Measurements from ENCODE around the gene GALNT9.
"Not testable (repeated sequence)": the region's sequence is repeated elsewhere in the genome, so short reads cannot be mapped to it uniquely, and the experiment has no call there.

Gene GALNT9

GRCh38 chr12:132329036-132329719 is at the start of gene GALNT9:
TSS of gene GALNT9 (minus strand) at chr12:132329589. CDS start at chr12:132329203, 386 bp downstream.
- H3K4me1 Mint-ChIP-seq: peaks cover 34% of the 10 kb centered on the region
- no peak for TF ChIP-seq CTCF (IDR thresholded peaks at IDR 0.05)
- H3K27ac Mint-ChIP-seq: no peak within 1 kb of the TSS
- H3K9me3 Mint-ChIP-seq: peaks cover 8% of the 10 kb centered on the region
- peak; percentile 90 for DNase-seq
- peak within 1 kb of the TSS; percentile 61 for H3K4me3 Mint-ChIP-seq
- H3K27me3 Mint-ChIP-seq (ENCODE audit: low read depth, poor library complexity): peaks cover 87% of the 10 kb centered on the region
- no peaks in the 10 kb centered on the region for H3K36me3 Mint-ChIP-seq (ENCODE audit: low read depth)

- H3K27ac Mint-ChIP-seq; H3K4me3 Mint-ChIP-seq; H3K27me3 Mint-ChIP-seq (ENCODE audit: low read depth, poor library complexity); H3K9me3 Mint-ChIP-seq; H3K36me3 Mint-ChIP-seq (ENCODE audit: low read depth); H3K4me1 Mint-ChIP-seq; DNase-seq: not testable (repeated sequence)
These were observed 49.7 kb upstream of the GALNT9 start for GRCh38 chr12:132379057-132379456.

- no peak for TF ChIP-seq CTCF (IDR thresholded peaks at IDR 0.05)
- H3K4me1 Mint-ChIP-seq: peaks cover 11% of the 10 kb centered on the region
- H3K9me3 Mint-ChIP-seq: peaks cover 11% of the 10 kb centered on the region
- DNase-seq: no peak
- no peaks in the 10 kb centered on the region for H3K36me3 Mint-ChIP-seq (ENCODE audit: low read depth)
- H3K27ac Mint-ChIP-seq: peak overlapping the region; percentile 58
- no peak overlapping the region for H3K4me3 Mint-ChIP-seq
- H3K27me3 Mint-ChIP-seq (ENCODE audit: low read depth, poor library complexity): peaks cover 29% of the 10 kb centered on the region
These were observed 47.8 kb upstream of the GALNT9 start for GRCh38 chr12:132377147-132377546.

GRCh38 chr12:132376464-132376830 is 47.1 kb upstream of the GALNT9 start:
- Mint-ChIP-seq H3K27ac (no peak overlapping the region), H3K4me3 (no peak overlapping the region), H3K4me1 (peaks cover 11% of the 10 kb centered on the region), H3K36me3 (ENCODE audit: low read depth) (no peaks in the 10 kb centered on the region), H3K27me3 (ENCODE audit: low read depth, poor library complexity) (peaks cover 35% of the 10 kb centered on the region), H3K9me3 (peaks cover 16% of the 10 kb centered on the region)
- no peak for DNase-seq
- TF ChIP-seq CTCF (IDR thresholded peaks at IDR 0.05): no peak

- no peak for TF ChIP-seq CTCF (IDR thresholded peaks at IDR 0.05)
- Mint-ChIP-seq H3K4me3 (no peak overlapping the region), H3K27ac (no peak overlapping the region), H3K27me3 (ENCODE audit: low read depth, poor library complexity) (peaks cover 40% of the 10 kb centered on the region), H3K9me3 (peaks cover 21% of the 10 kb centered on the region), H3K36me3 (ENCODE audit: low read depth) (no peaks in the 10 kb centered on the region), H3K4me1 (peaks cover 11% of the 10 kb centered on the region)
- DNase-seq: no peak
These were observed 46.5 kb upstream of the GALNT9 start for GRCh38 chr12:132375747-132376463.

- no peak for DNase-seq
- H3K27ac Mint-ChIP-seq: no peak overlapping the region
- no peaks in the 10 kb centered on the region for H3K36me3 Mint-ChIP-seq (ENCODE audit: low read depth)
- H3K4me3 Mint-ChIP-seq: no peak overlapping the region
- H3K4me1 Mint-ChIP-seq: peaks cover 11% of the 10 kb centered on the region
- H3K9me3 Mint-ChIP-seq: peaks cover 32% of the 10 kb centered on the region
- H3K27me3 Mint-ChIP-seq (ENCODE audit: low read depth, poor library complexity): peaks cover 51% of the 10 kb centered on the region
- TF ChIP-seq CTCF (IDR thresholded peaks at IDR 0.05): no peak
These were observed 45.4 kb upstream of the GALNT9 start for GRCh38 chr12:132374612-132375445.

All from nephron progenitor cell (in vitro differentiated cells).